Immature natural killer cell (primary cell): ENCODE results near the gene TRMT6. TPM values are rescaled to one million over a fixed set of nuclear protein-coding genes. Genes with fewer than 3 reads are reported as not detected.

Experiments
- DNase-seq, 3 donors: peaks; one replicate each; pipeline ENCODE4 v3.0.0; 2022; ENCODE audit warnings: mixed read lengths in 1 of 3
- H3K27ac Mint-ChIP-seq, 6 donors: one replicate each; pipeline ENCODE4 v1.8.0; 2020; ENCODE audit warnings: mixed read lengths in 6 of 6, mild to moderate bottlenecking in 5 of 6, inconsistent platforms in 4 of 6, moderate library complexity in 3 of 6
- H3K27me3 Mint-ChIP-seq, 3 donors: one replicate each; pipeline ENCODE4 v1.8.0; 2020 to 2021; ENCODE audit warnings: low read depth in 3 of 3, mild to moderate bottlenecking in 3 of 3, mixed read lengths in 3 of 3, moderate library complexity in 3 of 3, inconsistent platforms in 1 of 3
- H3K36me3 Mint-ChIP-seq, 3 donors: one replicate each; pipeline ENCODE4 v1.8.0; 2020; ENCODE audit warnings: mixed read lengths in 3 of 3, inconsistent platforms in 2 of 3, mild to moderate bottlenecking in 2 of 3
- H3K4me1 Mint-ChIP-seq, 2 donors: one replicate each; pipeline ENCODE4 v1.8.0; 2020; ENCODE audit warnings: inconsistent platforms in 2 of 2, mild to moderate bottlenecking in 2 of 2, mixed read lengths in 2 of 2, moderate library complexity in 1 of 2
- H3K4me3 Mint-ChIP-seq, 5 donors: one replicate each; pipeline ENCODE4 v1.8.0; 2020; ENCODE audit warnings: mild to moderate bottlenecking in 5 of 5, mixed read lengths in 5 of 5, inconsistent platforms in 3 of 5, moderate library complexity in 3 of 5
- H3K9me3 Mint-ChIP-seq, 6 donors: one replicate each; pipeline ENCODE4 v1.8.0; 2020; ENCODE audit warnings: mild to moderate bottlenecking in 6 of 6, mixed read lengths in 6 of 6, inconsistent platforms in 4 of 6, moderate library complexity in 3 of 6
- polyA plus RNA-seq, 3 donors: library from polyadenylated mRNA; unstranded; fragments of 300-500 nt; fragmentation: Illumina TruSeq; gene quantifications; one replicate each; pipeline ENCODE4 v1.2.3, GENCODE V29; 2021

The TRMT6 gene
- polyA plus RNA-seq, 3 donors from 2014 or later: 12.7 to 15.3 (median 14.6) TPM

DNA sequence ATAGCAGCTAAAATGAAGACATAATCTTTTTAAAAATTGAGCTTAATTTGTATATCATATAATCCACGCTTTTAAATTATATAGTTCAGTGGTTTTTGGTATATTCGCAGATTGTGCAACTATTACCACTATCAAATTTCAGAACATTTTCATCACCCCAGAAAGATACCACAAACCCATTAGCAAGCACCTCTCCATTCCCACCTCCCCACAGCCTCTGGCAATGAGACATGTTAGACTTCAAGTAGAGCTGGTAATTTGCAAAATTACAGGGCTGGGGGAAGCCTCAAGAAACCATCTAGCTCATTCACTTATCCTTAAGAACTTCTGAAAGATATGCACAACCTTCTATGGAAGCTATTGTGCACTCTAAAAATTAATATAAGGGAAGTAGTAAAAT, 37.2 kb downstream of the TRMT6 start:
- Mint-ChIP-seq H3K27me3 (peaks cover 12 to 40% (median 27%) of the 10 kb centered on the region in 3 donors), H3K27ac (no peak overlapping the region), H3K4me1 (peaks cover 6 to 8% of the 10 kb centered on the region in 2 donors), H3K36me3 (no peaks in the 10 kb centered on the region), H3K9me3 (peaks cover 0 to 6% (median 0%) of the 10 kb centered on the region in 6 donors), H3K4me3 (no peak overlapping the region)
- no peak for DNase-seq

DNA sequence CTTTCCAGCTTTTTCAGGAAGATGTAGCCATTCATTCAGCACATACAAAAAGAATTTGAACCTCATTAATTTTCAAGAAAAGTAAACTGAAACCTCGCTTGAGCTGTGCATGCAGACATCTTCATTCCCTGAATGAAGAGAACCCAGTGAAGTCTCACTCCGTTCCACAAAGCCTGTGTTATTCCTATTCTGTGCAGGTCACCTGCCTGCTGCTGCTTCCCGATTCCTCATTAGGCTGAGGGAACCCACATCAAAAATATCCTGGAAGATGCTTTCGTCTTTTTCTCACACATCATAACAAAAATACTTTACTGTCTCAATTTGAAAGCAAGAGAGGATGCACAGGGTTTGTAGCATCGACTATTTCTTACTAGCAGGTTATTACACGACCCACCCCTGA, 40.1 kb downstream of the TRMT6 start:
- Mint-ChIP-seq H3K36me3 (no peaks in the 10 kb centered on the region), H3K9me3 (peaks cover 0 to 6% (median 0%) of the 10 kb centered on the region in 6 donors), H3K27ac (no peak overlapping the region), H3K4me1 (peaks cover 6 to 8% of the 10 kb centered on the region in 2 donors), H3K27me3 (peaks cover 15 to 52% (median 28%) of the 10 kb centered on the region in 3 donors), H3K4me3 (no peak overlapping the region)
- no peak for DNase-seq

DNA sequence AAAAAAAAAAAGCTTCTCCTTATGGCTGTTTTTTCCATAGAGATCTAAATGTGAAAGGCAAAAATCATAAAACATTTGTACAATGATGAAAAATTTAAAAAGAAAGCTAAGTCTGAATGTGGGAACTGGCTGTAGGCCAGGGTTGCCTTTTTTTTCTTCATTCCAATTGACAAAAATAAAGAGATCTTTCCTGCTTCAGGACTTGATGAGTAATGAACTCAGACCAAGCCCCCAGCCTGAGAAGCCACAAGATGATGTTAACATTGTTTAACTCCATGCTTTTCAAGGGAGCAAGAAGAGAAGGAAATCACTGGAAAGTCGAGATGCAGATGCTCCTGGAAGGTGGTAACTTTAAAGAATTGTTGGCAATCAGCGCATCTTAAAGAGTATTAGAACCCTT, 41.4 kb downstream of the TRMT6 start:
- Mint-ChIP-seq H3K9me3 (peaks cover 0 to 6% (median 0%) of the 10 kb centered on the region in 6 donors), H3K4me3 (no peak overlapping the region), H3K27ac (no peak overlapping the region), H3K27me3 (peaks cover 15 to 56% (median 26%) of the 10 kb centered on the region in 3 donors), H3K4me1 (peaks cover 6 to 8% of the 10 kb centered on the region in 2 donors), H3K36me3 (no peaks in the 10 kb centered on the region)
- no peak for DNase-seq

DNA sequence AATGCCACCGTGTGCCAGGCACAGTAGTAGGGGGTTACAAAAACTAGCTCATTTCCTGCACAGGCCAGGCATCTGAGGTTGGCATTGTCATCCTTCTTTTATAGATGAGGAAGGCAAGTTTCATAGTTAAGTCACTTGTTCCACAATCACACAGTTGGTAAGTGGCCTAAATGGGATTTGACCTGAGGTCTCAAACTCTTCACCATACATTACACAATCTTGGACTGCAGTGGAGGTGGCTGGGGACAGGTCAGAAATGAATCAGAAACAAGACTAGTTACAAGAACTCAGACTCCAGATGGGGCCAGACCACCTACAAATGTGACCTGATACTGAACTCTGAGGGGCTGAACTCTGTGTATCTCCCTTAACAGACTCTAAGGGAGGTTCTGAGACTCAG, 49.4 kb downstream of the TRMT6 start:
- peaks cover 5 to 14% (median 11%) of the 10 kb centered on the region in 3 donors for H3K27me3 Mint-ChIP-seq
- H3K4me1 Mint-ChIP-seq: no peaks in the 10 kb centered on the region

DNA sequence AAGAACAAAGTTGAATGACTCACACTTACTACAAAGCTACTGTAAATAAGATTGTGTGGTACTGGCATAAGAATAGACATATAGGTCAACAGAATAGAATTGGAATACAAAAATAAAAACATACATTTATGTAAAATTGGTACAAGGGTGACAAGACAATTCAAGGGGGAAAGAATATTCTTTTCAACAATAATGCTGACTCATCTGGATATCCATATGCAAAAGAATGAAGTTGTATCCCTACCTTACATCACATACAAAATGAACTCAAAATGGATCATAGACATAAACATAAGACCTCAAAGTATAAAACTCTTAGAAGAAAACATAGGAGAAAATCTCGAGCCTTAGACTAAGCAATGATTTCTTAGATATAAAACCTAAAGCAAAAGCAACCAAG, 50.9 kb downstream of the TRMT6 start:
- no peaks in the 10 kb centered on the region for H3K4me1 Mint-ChIP-seq
- no peaks in the 10 kb centered on the region for H3K36me3 Mint-ChIP-seq
- H3K9me3 Mint-ChIP-seq: peaks cover 0 to 3% (median 0%) of the 10 kb centered on the region in 6 donors
- H3K27me3 Mint-ChIP-seq: peaks cover 5 to 12% (median 11%) of the 10 kb centered on the region in 3 donors
- no peak overlapping the region for H3K27ac Mint-ChIP-seq
- no peak for DNase-seq
- H3K4me3 Mint-ChIP-seq: no peak overlapping the region

More for the DNA sequence above, 49.4 kb downstream of the TRMT6 start:
- no peak for DNase-seq
- no peak overlapping the region for H3K4me3 Mint-ChIP-seq
- no peaks in the 10 kb centered on the region for H3K36me3 Mint-ChIP-seq
- H3K27ac Mint-ChIP-seq: no peak overlapping the region
- peaks cover 0 to 3% (median 0%) of the 10 kb centered on the region in 6 donors for H3K9me3 Mint-ChIP-seq

DNA sequence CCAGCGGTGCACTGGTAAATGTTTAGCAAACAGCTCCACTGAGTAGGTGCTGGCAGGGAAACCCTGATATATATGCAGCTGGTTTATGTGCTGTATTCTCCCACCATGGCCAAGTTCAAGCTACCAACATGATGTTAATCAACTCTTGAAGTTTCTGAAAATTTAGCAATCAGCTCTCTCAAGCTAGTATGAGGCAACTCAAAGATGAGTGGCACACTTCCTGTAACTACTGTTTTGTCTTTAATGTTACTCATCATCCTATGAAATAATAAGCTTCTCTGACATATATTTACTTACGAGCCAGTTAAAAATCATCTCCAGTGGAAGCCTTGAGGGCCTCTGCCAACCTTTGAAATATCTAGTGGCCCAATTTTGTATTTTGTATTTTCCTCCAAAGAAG, 54.7 kb downstream of the TRMT6 start:
- DNase-seq: no peak
- no peaks in the 10 kb centered on the region for H3K36me3 Mint-ChIP-seq
- H3K4me3 Mint-ChIP-seq: no peak overlapping the region
- peaks cover 0 to 3% (median 0%) of the 10 kb centered on the region in 6 donors for H3K9me3 Mint-ChIP-seq
- H3K27ac Mint-ChIP-seq: no peak overlapping the region
- peaks cover 3 to 12% (median 5%) of the 10 kb centered on the region in 3 donors for H3K27me3 Mint-ChIP-seq
- no peaks in the 10 kb centered on the region for H3K4me1 Mint-ChIP-seq

DNA sequence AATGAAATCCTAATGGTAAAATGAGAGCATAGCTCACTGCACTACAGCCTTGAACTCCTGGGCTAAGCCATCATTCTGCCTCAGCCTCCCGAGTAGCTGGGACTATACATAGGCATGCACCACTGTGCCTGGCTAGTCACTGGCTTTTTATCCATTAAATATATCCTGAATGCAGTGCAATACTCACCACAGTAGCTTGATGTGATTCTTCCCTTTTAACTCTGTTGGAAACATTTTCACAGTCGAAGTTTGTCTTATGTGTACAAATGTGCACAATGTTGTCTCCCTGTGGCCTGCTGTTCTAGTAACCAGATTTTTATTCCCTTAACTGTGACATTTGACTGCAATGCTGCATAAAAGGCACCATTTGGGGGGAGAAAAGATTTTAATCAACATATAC, 56.7 kb downstream of the TRMT6 start:
- DNase-seq: no peak
- Mint-ChIP-seq H3K4me1 (no peaks in the 10 kb centered on the region), H3K36me3 (no peaks in the 10 kb centered on the region), H3K27ac (no peak overlapping the region), H3K27me3 (peaks cover 3 to 11% (median 5%) of the 10 kb centered on the region in 3 donors), H3K9me3 (peaks cover 0 to 3% (median 0%) of the 10 kb centered on the region in 6 donors), H3K4me3 (no peak overlapping the region)

DNA sequence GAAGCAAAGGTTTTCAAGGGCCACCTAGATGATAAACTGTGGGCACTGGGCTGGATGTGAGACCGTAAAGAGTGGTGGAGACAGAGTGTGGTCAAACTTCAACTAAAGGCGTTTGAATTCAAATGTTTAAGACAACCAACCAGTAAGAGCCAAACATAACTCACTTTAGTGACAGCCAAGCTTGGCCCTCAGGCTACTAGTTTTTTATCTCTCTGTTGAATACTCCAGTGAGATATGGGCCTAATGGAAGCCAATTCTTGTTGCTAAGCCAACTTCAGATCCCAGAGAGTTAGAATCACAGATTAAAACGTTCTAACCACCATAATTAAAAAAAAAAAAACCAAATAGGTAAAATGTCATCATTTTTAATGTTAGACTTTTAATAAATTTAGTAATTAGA, 57.3 kb downstream of the TRMT6 start:
- Mint-ChIP-seq H3K9me3 (peaks cover 0 to 3% (median 0%) of the 10 kb centered on the region in 6 donors), H3K4me1 (no peaks in the 10 kb centered on the region), H3K27ac (no peak overlapping the region), H3K36me3 (no peaks in the 10 kb centered on the region), H3K4me3 (no peak overlapping the region), H3K27me3 (peaks cover 2 to 11% (median 5%) of the 10 kb centered on the region in 3 donors)
- DNase-seq: no peak

DNA sequence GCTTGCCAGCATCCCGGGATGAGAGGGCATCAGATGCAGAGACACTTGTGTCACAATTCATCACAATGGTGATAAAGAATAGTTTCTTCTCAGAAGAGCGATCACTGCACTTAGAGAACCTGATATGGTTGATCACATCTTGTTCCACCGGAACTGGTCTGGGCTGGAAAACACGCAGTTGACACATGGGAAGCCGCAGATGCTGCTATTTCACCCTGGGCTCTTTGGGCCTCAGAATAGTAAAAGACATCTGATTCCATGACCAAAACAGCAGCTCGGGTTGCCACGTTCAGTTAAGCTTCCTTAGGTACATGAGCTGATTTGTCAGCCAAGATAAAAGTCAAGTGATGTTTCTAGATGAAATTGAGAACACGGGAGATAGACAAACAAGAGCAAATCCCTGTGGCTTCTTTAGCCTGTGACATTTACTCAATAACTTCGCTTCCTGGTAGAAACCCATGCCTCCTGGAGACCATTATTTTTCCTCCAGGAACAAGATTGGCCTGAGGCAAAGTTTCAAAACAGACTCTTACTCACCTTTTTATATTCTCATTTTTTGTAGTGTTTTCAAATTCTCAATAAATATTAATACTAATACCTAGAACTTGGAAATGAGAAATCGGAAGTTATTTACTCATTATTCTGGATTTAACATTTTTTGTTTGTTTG, 59.4 kb downstream of the TRMT6 start:
- DNase-seq: no peak
- Mint-ChIP-seq H3K4me1 (no peaks in the 10 kb centered on the region), H3K27ac (no peak overlapping the region), H3K9me3 (no peaks in the 10 kb centered on the region), H3K4me3 (no peak overlapping the region), H3K36me3 (no peaks in the 10 kb centered on the region), H3K27me3 (peaks cover 0 to 6% (median 2%) of the 10 kb centered on the region in 3 donors)

DNA sequence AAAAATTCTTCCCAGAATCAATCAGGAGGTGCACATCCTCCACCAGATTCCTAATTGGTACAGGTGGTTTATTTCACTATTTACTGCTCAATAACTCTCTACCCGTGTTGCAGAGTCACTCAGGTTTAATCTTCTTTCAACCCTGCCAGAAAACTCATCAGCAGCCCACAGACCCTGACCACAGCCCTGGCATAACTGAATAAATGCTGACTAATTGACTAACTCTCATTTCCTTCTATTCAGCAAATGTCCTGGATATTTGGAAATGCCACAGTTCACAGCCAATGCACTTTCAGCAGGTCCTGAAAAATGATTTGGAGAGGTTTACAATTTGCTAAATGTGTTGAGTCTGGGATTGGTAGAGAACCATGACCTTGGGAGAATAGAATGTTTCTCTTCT, 62.3 kb downstream of the TRMT6 start:
- Mint-ChIP-seq H3K27ac (no peak overlapping the region), H3K4me1 (no peaks in the 10 kb centered on the region), H3K27me3 (peaks cover 0 to 4% (median 2%) of the 10 kb centered on the region in 3 donors), H3K4me3 (no peak overlapping the region), H3K9me3 (no peaks in the 10 kb centered on the region), H3K36me3 (no peaks in the 10 kb centered on the region)
- DNase-seq: no peak

DNA sequence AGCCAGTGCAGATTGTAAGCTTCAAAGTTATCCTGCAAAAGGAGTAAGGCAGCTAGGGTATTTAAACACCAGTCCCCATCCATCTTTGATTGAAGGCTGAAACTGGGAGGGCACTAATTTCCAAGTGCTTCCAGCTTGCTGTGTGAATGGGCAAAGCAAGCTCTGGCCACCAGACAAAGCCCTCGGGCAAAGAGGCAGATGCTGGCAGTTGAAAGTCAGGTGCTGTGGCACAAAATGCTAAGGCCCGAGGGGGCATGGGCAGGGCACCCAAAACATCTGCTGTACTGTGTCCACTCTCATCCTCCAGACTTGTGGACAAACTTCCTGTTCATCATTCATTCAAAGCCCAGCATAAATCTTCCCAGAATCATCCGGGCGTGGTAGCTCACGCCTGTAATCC, 62.9 kb downstream of the TRMT6 start:
- H3K27me3 Mint-ChIP-seq: peaks cover 0 to 2% (median 2%) of the 10 kb centered on the region in 3 donors
- H3K27ac Mint-ChIP-seq: no peak overlapping the region

More for the DNA sequence above, 62.9 kb downstream of the TRMT6 start:
- Mint-ChIP-seq H3K4me1 (no peaks in the 10 kb centered on the region), H3K36me3 (no peaks in the 10 kb centered on the region), H3K9me3 (no peaks in the 10 kb centered on the region), H3K4me3 (no peak overlapping the region)
- no peak for DNase-seq

Other genes starting within 250 kb of the TRMT6 start
- 10 to 100 TPM; 22.1 to 29.9 (median 27.0) TPM for gene SHLD1, start 200.1 kb downstream of the TRMT6 start, polyA plus RNA-seq
- not detected for gene CHGB, start 39.0 kb downstream of the TRMT6 start, polyA plus RNA-seq
- 1 to 10 TPM in 2 of 3 donors, under 1 TPM in 1; 0.04 to 3.1 (median 1.0) TPM for gene MCM8, start 119 bp upstream of the TRMT6 start, polyA plus RNA-seq
- gene CRLS1, start 55.6 kb upstream of the TRMT6 start, polyA plus RNA-seq: 10 to 100 TPM; 37.2 to 54.5 (median 39.8) TPM
- gene LRRN4, start 103.5 kb upstream of the TRMT6 start, polyA plus RNA-seq: not detected
- gene FERMT1, start 172.5 kb upstream of the TRMT6 start, polyA plus RNA-seq: not detected